Subcutaneous adipose tissue (tissue), 4 donors: Measurements from ENCODE around the gene IGSF9. TPM values are rescaled to one million over a fixed set of nuclear protein-coding genes. Genes with fewer than 3 reads are reported as not detected.

ENCODE experiments used
- total RNA-seq, 4 donors: library from RNA; depleted of rRNA; stranded (reverse); fragments of >200 nt; gene quantifications; one replicate each; pipeline ENCODE4 v1.1.0, GENCODE V29; 2016
- TF ChIP-seq, protein P1 (sequence below): fragments of 450-650 bp; IDR thresholded peaks from one replicate; pipeline ENCODE4 v1.5.1; 2016; ENCODE audit warnings: low read depth, mild to moderate bottlenecking, control low read depth, antibody characterized with exemption, moderate library complexity

The IGSF9 gene
- total RNA-seq, 4 donors from 2014 or later: 0.17 to 0.33 TPM; not detected in 2

DNA sequence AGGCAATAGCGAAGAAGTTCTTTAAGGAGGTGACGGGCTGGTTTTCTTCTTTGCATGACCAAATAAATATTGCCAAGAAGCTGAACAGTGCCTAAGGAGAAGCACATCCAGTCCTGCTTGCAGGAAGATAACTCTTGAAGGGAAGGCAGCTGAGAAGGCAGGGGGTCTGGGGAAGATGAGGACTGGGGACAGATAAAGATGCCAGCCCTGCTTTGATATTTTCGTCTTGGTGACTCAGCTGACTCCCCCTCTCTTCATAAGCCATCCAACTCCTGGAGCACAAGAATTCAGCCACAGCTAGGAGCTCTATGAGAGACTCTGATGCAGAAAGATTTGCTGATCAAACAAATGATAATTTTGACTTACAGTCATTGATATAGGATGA lies 48.9 kb downstream of the IGSF9 start:
- TF ChIP-seq, protein P1, sequence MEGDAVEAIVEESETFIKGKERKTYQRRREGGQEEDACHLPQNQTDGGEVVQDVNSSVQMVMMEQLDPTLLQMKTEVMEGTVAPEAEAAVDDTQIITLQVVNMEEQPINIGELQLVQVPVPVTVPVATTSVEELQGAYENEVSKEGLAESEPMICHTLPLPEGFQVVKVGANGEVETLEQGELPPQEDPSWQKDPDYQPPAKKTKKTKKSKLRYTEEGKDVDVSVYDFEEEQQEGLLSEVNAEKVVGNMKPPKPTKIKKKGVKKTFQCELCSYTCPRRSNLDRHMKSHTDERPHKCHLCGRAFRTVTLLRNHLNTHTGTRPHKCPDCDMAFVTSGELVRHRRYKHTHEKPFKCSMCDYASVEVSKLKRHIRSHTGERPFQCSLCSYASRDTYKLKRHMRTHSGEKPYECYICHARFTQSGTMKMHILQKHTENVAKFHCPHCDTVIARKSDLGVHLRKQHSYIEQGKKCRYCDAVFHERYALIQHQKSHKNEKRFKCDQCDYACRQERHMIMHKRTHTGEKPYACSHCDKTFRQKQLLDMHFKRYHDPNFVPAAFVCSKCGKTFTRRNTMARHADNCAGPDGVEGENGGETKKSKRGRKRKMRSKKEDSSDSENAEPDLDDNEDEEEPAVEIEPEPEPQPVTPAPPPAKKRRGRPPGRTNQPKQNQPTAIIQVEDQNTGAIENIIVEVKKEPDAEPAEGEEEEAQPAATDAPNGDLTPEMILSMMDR: no peak

DNA sequence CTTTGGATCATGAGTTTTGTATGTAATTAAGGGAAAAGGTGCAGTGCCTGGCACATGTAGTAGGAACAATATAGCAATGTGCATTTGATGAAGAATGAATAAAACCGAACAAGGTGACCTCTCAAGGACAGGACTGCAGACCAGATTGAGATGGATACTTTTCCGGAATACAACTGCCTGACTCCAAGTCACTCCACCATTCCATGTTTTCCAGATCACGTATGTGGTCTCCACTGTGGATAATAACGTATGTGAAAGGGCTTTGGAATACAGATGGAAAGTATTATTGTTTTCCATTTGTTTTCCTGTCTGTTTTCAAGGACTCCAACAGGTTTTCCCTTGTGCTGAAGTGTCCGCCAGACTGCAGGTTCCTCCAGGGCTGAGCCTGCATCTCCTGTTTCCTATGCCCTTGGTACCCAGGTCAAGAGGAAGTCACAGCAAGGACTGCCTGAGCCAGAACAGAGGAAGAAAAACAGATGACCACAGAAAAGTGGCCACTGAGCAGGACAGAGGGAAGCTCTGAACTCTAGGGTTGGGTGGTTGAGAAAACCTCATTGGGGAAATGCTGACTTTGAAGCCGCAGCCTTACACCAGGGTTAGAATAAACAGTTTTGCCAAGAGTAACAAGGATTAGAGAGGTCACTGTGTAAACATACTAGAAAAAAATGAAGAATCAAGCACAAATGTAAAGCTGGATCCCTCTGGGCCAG lies 49.4 kb downstream of the IGSF9 start:
- TF ChIP-seq, protein P1: no peak

DNA sequence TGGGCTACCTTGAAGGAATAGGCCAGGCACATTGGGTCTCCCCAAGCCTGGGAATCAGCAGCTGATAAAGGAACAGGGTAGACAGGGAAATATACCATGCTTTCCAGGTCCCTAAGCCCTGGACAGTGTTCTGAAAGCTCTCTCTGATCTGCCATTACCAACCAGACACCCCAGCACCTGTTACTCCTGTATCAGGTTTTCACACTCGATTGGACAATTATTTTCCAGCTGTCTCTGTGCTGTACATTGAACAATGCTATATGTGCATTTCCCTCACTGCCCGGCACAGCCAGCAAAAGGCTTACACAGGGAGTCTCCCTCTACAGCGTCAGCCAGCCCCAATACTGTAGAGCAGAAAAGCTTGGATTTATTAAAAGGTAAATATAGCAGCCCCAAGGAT lies 50.1 kb downstream of the IGSF9 start:
- TF ChIP-seq, protein P1: no peak

DNA sequence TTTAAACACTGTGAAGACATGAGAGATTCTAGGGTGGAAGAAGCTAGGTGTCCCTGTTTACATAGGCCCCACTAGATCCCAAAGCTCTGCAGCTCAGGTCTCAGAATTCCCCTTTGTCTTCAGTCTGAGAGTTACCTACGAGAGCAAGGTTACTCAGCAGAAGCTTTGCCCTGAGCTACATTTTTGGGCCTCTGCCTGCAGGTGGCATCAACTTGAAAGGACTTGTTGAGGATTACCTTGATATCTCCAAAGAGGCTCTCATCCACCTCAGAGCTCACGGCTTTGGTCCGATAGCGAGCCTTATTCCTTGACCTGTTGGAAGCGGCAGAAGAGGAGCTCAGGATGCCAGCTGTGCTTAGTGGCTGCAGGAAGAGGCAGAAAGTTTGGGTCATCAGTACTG lies 52.5 kb downstream of the IGSF9 start:
- TF ChIP-seq, protein P1: no peak

DNA sequence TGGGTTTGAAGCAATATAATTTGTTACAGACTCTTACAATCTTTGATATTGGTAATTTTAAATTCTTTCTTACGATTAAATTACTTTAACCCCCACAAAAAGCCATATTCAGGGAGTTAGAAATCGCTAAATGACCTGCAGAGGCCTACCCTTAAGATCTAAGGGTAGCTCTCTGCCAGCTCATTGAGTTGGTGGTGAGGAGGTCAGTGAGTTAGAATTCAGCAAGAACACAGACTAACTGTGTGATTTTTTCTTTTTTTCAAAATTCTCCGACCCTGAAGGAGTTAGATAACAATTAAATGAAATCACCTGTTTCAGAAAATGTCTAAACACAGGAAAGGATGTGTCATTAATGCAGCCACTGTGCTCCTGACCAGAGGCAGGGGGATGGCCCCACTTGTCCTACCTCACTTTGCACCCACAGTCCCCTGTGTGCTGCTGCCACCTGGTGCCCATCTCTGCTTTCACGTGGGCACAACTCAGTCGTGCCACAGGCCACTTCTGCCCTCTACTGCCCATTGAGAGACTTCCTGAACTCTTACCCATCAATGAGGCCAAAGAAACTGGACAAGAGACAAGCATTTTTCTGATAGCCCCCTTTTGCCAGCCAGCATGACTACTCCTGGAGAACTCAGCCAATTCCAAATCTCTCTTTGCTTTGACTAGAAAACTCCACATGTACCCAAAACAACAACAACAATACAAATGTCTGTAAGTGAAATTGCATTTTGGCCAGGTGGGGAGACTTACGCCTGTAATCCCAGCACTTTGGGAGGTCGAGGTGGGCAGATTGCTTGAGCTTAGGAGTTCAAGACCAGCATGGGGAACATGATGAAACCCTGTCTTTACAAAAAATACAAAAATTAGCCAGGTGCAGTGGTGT lies 53.9 kb downstream of the IGSF9 start:
- TF ChIP-seq, protein P1: no peak

DNA sequence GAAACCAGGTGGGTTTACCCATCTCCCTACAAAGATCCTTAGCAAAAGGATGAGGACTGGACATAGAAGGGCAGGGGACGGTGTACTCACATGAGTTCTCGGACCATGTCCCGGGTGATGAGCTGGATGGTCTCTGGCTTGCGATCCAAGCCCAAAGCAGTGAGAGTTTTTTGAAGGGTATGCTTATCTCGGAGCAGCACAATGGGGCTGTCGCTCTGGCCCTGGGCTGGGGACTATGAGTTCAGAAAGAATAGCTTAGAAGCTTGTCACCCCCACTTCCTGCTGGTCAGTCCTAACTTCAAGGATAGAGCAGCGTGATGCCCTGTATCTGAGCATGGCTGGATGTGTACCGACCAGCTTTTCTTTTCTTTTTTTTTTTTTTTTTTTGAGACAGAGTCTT lies 55.0 kb downstream of the IGSF9 start:
- TF ChIP-seq, protein P1: no peak

DNA sequence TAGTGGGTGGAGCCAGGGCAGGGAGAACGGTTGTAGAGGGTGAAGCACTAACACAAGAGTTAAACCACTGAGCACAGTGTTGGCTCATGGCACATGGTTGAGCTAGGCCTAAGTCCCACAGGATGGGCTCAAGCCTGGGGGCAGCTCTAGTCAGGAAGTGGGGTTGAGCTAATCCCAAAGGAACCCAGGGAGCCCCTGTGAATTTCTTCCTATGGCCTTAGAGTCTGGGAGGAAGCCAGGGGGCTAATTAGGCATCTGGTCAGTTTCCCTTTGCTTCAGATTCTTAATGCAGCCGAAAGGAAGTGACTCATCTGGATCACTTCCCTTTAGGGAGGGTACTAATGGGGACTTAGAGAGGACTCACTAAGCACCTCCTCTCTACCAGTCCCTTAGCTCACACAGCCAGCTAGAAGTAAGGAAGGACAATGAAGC lies 55.6 kb downstream of the IGSF9 start:
- TF ChIP-seq, protein P1: no peak
